Skeletal muscle tissue (tissue), 4 donors: Measurements from ENCODE around the gene NUS1. TPM values are rescaled to one million over a fixed set of nuclear protein-coding genes. Genes with fewer than 3 reads are reported as not detected.
"Not testable (repeated sequence)": the region's sequence is repeated elsewhere in the genome, so short reads cannot be mapped to it uniquely, and the experiment has no call there.

Experiments used
- H3K27ac ChIP-seq: one replicate; pipeline ENCODE4 v1.7.0; 2013; ENCODE audit warnings: mild to moderate bottlenecking, low read depth, low read length, inconsistent platforms
- H3K27me3 ChIP-seq, 3 donors: one replicate each; pipeline ENCODE4 v1.7.0; 2013; ENCODE audit warnings: low read length in 3 of 3; ENCODE audit not compliant: control insufficient read depth in 3 of 3, insufficient read depth in 3 of 3
- H3K36me3 ChIP-seq, 3 donors: one replicate each; pipeline ENCODE4 v1.7.0; 2013; ENCODE audit warnings: low read length in 3 of 3; ENCODE audit not compliant: control insufficient read depth in 3 of 3, insufficient read depth in 3 of 3
- H3K4me1 ChIP-seq, 3 donors: one replicate each; pipeline ENCODE4 v1.7.0; 2013; ENCODE audit warnings: low read length in 3 of 3, mild to moderate bottlenecking in 3 of 3; ENCODE audit not compliant: control insufficient read depth in 3 of 3, insufficient read depth in 3 of 3
- H3K4me3 ChIP-seq, 3 donors: one replicate each; pipeline ENCODE4 v1.7.0; 2013; ENCODE audit warnings: low read length in 3 of 3
- H3K9ac ChIP-seq, 3 donors: one replicate each; pipeline ENCODE4 v1.7.0; 2013; ENCODE audit warnings: low read length in 3 of 3, mild to moderate bottlenecking in 3 of 3, moderate library complexity in 2 of 3, low read depth in 1 of 3
- H3K9me3 ChIP-seq, 3 donors: one replicate each; pipeline ENCODE4 v1.7.0; 2013; ENCODE audit warnings: low read length in 3 of 3; ENCODE audit not compliant: control insufficient read depth in 3 of 3
- total RNA-seq: library from RNA; depleted of rRNA; stranded (reverse); fragments of >200 nt; gene quantifications from one replicate; pipeline ENCODE4 v1.2.3, GENCODE V29; 2014
- donor health status: Osteomylitis.

Gene NUS1
- total RNA-seq, 1 donor from 2014 or later, result 8.9 TPM

DNA sequence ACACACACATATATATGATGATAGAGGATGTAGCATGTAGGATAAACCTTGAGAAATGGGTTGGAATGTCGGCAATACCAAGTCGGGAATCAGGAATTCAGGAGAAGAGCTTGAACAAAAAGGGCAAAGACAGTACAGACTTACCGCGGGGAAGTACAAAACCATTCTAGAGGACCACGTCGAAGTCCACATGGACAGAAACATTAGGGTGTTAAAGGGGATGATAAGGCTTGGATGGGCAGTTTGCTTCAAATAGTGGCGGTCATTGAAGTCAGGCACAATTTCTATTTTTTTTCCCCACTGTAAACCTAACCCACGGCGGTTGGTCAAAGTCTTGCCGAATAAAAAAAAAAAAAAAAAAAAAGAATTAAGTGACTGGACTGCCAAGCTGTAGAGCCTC, 766 bp upstream of the NUS1 start:
- Histone ChIP-seq H3K27ac (peak overlapping the region; percentile 52), H3K4me1 (peaks cover 13 to 32% (median 18%) of the 10 kb centered on the region in 3 donors), H3K36me3 (no peaks in the 10 kb centered on the region), H3K9me3 (no peaks in the 10 kb centered on the region), H3K27me3 (no peaks in the 10 kb centered on the region), H3K9ac (peak overlapping the region; percentile 55 to 82 (median 80)), H3K4me3 (peak overlapping the region; percentile 83 to 88 (median 85))

DNA sequence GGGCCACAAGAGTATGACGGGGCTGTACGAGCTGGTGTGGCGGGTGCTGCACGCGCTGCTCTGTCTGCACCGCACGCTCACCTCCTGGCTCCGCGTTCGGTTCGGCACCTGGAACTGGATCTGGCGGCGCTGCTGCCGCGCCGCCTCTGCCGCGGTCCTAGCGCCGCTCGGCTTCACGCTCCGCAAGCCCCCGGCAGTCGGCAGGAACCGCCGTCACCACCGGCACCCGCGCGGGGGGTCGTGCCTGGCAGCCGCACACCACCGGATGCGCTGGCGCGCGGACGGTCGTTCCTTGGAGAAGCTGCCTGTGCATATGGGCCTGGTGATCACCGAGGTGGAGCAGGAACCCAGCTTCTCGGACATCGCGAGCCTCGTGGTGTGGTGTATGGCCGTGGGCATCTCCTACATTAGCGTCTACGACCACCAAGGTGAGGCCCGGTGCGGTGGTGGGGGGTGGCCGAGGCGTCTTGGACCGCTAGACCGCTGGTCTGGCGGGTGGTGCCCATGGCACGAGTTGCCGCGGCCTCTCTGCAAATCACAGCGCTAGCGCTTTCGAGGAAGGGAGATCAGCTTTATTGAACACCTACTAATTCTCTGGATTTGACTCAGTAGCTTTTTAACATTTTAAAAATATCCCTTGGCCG, 511 bp downstream of the NUS1 start:
- H3K9me3 ChIP-seq, H3K36me3 ChIP-seq, H3K27me3 ChIP-seq: not testable (repeated sequence)
- H3K27ac ChIP-seq, result peak overlapping the region; percentile 52
- peak overlapping the region in 2 of 3 donors; percentile 68 to 77 for H3K9ac ChIP-seq
- peak overlapping the region; percentile 78 to 85 (median 82) for H3K4me3 ChIP-seq
- H3K4me1 ChIP-seq, result peaks cover 13 to 33% (median 26%) of the 10 kb centered on the region in 3 donors

DNA sequence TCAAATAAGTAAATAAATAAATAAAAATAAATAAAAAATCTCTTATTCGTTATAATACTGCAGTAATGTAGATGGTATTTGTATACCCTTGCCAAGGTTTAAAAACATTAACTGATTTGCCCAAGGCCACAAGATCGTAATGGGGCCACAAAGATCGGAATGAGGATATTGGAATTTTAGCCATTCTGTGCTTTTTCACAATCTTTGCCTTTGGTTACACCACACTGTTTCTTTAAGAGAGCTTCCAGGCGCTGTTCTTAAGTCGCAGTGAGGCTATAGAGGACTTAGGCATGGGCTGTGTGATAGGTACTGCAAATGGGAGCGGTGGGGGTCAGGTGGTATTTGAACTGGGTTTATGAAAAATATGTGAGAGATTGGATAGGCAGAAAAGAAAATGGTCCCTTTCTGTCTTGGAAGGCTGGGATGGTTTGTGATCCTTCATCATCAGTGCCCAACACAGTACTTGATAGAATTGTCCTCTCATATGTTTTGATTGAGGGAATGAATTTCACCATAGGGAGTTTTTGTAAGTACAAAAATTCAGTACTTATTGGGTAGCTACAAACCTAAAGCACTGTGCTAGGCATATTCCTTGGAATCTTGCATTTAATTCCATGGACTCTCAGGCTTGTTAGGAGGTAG, 1.4 kb downstream of the NUS1 start:
- H3K9me3 ChIP-seq, result no peaks in the 10 kb centered on the region
- no peaks in the 10 kb centered on the region for H3K27me3 ChIP-seq
- peak overlapping the region; percentile 22 to 82 (median 25) for H3K4me3 ChIP-seq
- H3K4me1 ChIP-seq, result peaks cover 21 to 42% (median 30%) of the 10 kb centered on the region in 3 donors
- H3K27ac ChIP-seq, result no peak overlapping the region
- H3K36me3 ChIP-seq, result no peaks in the 10 kb centered on the region
- H3K9ac ChIP-seq, result no peak overlapping the region

DNA sequence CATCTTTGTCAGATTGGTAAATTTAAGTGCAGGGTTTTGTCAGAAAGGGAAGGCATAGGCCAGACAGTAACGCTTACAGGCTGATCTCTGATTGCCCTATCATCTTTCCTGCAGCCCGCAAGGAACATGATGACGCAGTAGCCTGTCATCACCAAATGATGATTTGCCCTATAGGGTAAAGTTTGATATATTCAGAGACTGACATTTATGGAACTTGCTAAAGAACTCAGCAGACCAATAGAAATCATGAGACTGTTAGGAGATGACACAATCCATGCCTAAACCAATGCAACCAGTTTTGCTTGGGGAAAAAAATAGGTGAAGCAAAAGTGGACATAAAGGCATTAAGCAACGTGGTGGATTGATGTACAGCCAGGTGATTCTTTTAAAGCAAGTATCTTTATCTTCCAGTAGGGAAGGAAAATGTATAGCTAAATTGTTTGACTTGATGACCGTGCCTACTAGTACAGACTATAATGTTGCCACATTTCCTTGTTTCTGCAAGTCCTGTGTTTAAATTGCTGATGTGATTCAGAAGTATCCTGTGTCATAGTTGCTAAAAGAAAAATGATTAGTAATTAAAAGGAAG, 2.4 kb downstream of the NUS1 start:
- H3K9ac ChIP-seq, result no peak overlapping the region
- H3K9me3 ChIP-seq, result no peaks in the 10 kb centered on the region
- H3K4me1 ChIP-seq, result peaks cover 21 to 45% (median 30%) of the 10 kb centered on the region in 3 donors
- no peaks in the 10 kb centered on the region for H3K36me3 ChIP-seq
- peak overlapping the region in 1 of 3 donors; percentile 30 for H3K4me3 ChIP-seq
- no peaks in the 10 kb centered on the region for H3K27me3 ChIP-seq
- H3K27ac ChIP-seq, result no peak overlapping the region

DNA sequence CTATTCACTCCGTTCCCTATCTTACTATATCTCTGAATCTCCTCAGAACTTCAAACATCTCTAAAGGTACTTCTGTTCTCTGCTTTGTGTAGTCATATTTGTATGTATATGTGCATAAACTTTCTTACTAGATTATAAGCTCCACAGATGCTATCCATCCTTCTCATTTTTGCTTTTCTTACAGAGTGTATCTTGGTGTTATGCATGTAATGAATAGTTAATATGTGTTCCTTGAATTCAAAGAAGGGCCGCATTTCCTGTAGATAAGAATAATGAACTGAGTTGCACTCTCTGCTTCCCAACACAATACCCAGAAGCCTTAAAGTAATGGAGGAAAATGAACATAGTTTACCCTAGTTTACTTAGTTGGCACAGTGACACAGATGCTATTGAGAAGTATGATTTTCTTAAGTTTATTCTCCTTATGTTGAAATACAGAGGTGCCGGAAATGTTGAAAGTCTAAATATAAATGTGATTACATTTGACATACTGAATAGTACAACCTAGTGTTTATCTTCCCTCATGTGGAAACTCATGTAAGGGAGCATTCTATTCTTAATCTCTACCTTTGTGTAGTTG, 6.0 kb downstream of the NUS1 start:
- no peak overlapping the region for H3K27ac ChIP-seq
- H3K4me3 ChIP-seq, result no peak overlapping the region
- H3K9ac ChIP-seq, result peak overlapping the region in 1 of 3 donors; percentile 1
- no peaks in the 10 kb centered on the region for H3K36me3 ChIP-seq
- no peaks in the 10 kb centered on the region for H3K9me3 ChIP-seq
- H3K27me3 ChIP-seq, result no peaks in the 10 kb centered on the region
- H3K4me1 ChIP-seq, result peaks cover 16 to 34% (median 22%) of the 10 kb centered on the region in 3 donors

DNA sequence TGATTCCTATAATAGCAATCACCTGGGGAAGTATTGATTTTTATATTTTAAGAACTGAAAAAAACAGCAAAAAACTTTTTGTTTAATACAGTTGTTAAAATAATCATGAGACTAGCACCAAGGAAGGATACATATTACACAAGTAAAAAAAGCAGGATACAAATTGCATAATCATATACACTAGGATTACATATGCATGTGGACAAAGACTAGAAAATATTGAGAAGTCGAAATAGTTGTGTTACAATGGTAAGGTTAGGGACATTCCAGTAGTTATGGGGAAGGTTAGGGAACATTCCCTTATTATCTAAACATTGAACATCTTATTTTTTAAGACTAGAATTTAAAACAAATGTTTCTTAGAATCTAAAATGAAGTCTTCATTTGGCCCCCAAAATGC, 9.5 kb downstream of the NUS1 start:
- no peak overlapping the region for H3K27ac ChIP-seq
- H3K4me3 ChIP-seq, result no peak overlapping the region
- H3K27me3 ChIP-seq, result no peaks in the 10 kb centered on the region
- H3K9me3 ChIP-seq, result no peaks in the 10 kb centered on the region
- peaks cover 9 to 16% (median 12%) of the 10 kb centered on the region in 3 donors for H3K4me1 ChIP-seq
- no peak overlapping the region for H3K9ac ChIP-seq
- H3K36me3 ChIP-seq, result no peaks in the 10 kb centered on the region

DNA sequence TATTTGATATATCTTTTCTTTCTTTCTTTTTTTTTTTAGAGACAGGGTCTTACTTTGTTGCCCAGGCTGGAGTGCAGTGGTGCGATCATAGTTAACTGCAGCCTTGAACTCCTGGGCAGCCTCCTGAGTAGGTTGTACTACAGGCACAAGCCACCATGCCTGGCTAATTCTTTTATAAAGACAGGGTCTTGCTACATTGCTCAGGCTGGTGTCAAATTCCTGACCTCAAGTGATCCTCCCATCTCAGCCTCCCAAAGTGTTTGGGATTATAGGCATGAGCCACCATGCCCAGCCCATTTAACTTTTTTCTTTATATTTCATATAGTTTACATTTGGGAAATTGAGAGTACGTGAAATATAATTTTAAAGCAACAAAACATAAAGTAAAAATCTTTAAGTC, 10.1 kb downstream of the NUS1 start:
- H3K9me3 ChIP-seq, result no peaks in the 10 kb centered on the region
- no peak overlapping the region for H3K9ac ChIP-seq
- no peak overlapping the region for H3K4me3 ChIP-seq
- H3K4me1 ChIP-seq, result peaks cover 8 to 16% (median 9%) of the 10 kb centered on the region in 3 donors
- H3K36me3 ChIP-seq, result no peaks in the 10 kb centered on the region
- H3K27ac ChIP-seq, result no peak overlapping the region
- no peaks in the 10 kb centered on the region for H3K27me3 ChIP-seq

DNA sequence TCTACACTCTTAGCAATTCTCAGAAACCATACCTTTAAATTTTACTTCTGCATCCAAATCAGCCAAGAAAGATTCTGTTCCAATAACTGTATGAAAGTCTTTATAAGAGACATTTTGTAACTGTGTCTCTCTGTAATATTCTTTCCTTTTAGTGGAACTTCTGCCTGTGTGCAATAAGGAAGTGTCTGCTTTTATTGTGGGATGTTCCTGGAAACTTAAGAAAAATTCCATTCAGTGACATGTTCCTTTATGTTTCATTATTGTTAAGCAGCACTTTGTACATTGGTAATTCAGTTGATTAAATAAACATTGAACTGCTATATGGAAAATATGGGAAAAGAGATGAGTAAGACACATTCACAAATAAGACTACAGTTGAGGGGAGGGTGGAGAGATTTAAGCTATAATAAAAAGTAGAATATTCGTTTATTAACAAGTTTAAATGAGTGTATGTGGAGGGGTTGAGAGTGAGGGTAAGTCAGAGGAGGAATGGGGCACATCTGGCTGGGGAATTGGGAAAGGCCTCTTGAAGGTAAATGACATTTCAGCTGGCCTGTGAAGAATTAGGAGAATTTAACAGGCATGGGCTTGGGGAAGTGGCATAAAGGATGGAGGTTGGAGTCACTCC, 11.9 kb downstream of the NUS1 start:
- Histone ChIP-seq H3K4me3 (no peak overlapping the region), H3K9ac (no peak overlapping the region), H3K4me1 (peaks cover 0 to 3% (median 0%) of the 10 kb centered on the region in 3 donors), H3K27me3 (no peaks in the 10 kb centered on the region), H3K27ac (no peak overlapping the region), H3K36me3 (no peaks in the 10 kb centered on the region), H3K9me3 (no peaks in the 10 kb centered on the region)

DNA sequence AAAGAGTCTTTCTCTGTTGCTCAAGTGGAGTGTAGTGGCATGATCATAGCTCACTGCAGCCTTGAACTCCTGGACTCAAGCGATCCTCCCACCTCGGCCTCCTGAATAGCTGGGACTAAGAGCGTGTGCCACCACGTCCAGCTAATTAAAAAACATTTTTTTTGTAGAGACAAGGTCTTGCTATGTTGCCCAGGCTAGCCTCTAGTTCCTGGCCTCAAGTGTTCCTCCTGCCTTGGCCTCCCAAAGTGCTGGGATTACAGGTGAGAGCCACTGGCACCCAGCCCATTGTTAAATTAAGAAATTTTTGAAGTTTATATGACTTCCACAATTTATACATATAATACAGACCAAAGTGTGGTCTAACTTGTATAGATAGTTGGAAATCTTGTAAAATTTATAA, 14.3 kb downstream of the NUS1 start:
- H3K27me3 ChIP-seq, H3K4me1 ChIP-seq, H3K36me3 ChIP-seq, H3K27ac ChIP-seq, H3K9me3 ChIP-seq, H3K4me3 ChIP-seq, H3K9ac ChIP-seq: not testable (repeated sequence)
